Stimulated activated memory B cell treated with anti-CD40 and anti-IgM and Interleukin-4, amounts not matched to agents 10 μg/mL and 1 μg/mL and 100 μg/mL, for 72 hours (primary cell): ENCODE data around the gene NHLRC3.

Experiments
- ATAC-seq: fragments of 150-1000 bp; cut with Tn5 transposase; 2 replicates; pipeline ENCODE4 v1.10.0; 2021
- H3K27ac Mint-ChIP-seq: one replicate; pipeline ENCODE4 v1.8.0; 2022; ENCODE audit warnings: mild to moderate bottlenecking, mixed read lengths
- H3K27me3 Mint-ChIP-seq: one replicate; pipeline ENCODE4 v1.8.0; 2022; ENCODE audit warnings: mixed read lengths
- H3K36me3 Mint-ChIP-seq: one replicate; pipeline ENCODE4 v1.8.0; 2022; ENCODE audit warnings: mixed read lengths
- H3K4me1 Mint-ChIP-seq: one replicate; pipeline ENCODE4 v1.8.0; 2022; ENCODE audit warnings: mixed read lengths
- H3K4me3 Mint-ChIP-seq: one replicate; pipeline ENCODE4 v1.8.0; 2022; ENCODE audit warnings: mild to moderate bottlenecking, moderate library complexity, mixed read lengths
- H3K9me3 Mint-ChIP-seq: one replicate; pipeline ENCODE4 v1.8.0; 2022; ENCODE audit warnings: mixed read lengths

Gene NHLRC3

GRCh38 chr13:39035204-39035603 lies 3.1 kb upstream of the NHLRC3 start:
- peak overlapping the region; percentile 93 for H3K4me3 Mint-ChIP-seq
- no peaks in the 10 kb centered on the region for H3K9me3 Mint-ChIP-seq
- H3K4me1 Mint-ChIP-seq = peaks cover 49% of the 10 kb centered on the region
- H3K27ac Mint-ChIP-seq = no peak overlapping the region
- no peaks in the 10 kb centered on the region for H3K36me3 Mint-ChIP-seq
- no peaks in the 10 kb centered on the region for H3K27me3 Mint-ChIP-seq
- ATAC-seq = no peak

GRCh38 chr13:39035799-39036198 lies 2.5 kb upstream of the NHLRC3 start:
- no peaks in the 10 kb centered on the region for H3K27me3 Mint-ChIP-seq
- peaks cover 2% of the 10 kb centered on the region for H3K36me3 Mint-ChIP-seq
- no peak for ATAC-seq
- no peaks in the 10 kb centered on the region for H3K9me3 Mint-ChIP-seq
- peak overlapping the region; percentile 93 for H3K4me3 Mint-ChIP-seq
- H3K4me1 Mint-ChIP-seq = peaks cover 51% of the 10 kb centered on the region
- H3K27ac Mint-ChIP-seq = peak overlapping the region; percentile 99

GRCh38 chr13:39036212-39036611 lies 2.0 kb upstream of the NHLRC3 start:
- Mint-ChIP-seq H3K4me3 (peak overlapping the region; percentile 93), H3K36me3 (peaks cover 5% of the 10 kb centered on the region), H3K27me3 (no peaks in the 10 kb centered on the region), H3K27ac (peak overlapping the region; percentile 99), H3K9me3 (no peaks in the 10 kb centered on the region), H3K4me1 (peaks cover 55% of the 10 kb centered on the region)
- no peak for ATAC-seq

GRCh38 chr13:39037410-39037879 lies 811 bp upstream of the NHLRC3 start:
- peak overlapping the region; percentile 93 for H3K4me3 Mint-ChIP-seq
- H3K36me3 Mint-ChIP-seq = peaks cover 12% of the 10 kb centered on the region
- peak overlapping the region; percentile 99 for H3K27ac Mint-ChIP-seq
- H3K27me3 Mint-ChIP-seq = no peaks in the 10 kb centered on the region
- peak; percentile 18 for ATAC-seq
- peaks cover 45% of the 10 kb centered on the region for H3K4me1 Mint-ChIP-seq
- H3K9me3 Mint-ChIP-seq = no peaks in the 10 kb centered on the region

GRCh38 chr13:39038569-39039030 lies 344 bp downstream of the NHLRC3 start:
- Mint-ChIP-seq H3K9me3 (no peaks in the 10 kb centered on the region), H3K4me1 (peaks cover 45% of the 10 kb centered on the region), H3K4me3 (peak overlapping the region; percentile 93), H3K27me3 (no peaks in the 10 kb centered on the region), H3K36me3 (peaks cover 20% of the 10 kb centered on the region), H3K27ac (peak overlapping the region; percentile 99)
- peak; percentile 76 for ATAC-seq

GRCh38 chr13:39039041-39039440 lies 785 bp downstream of the NHLRC3 start:
- Mint-ChIP-seq H3K9me3 (no peaks in the 10 kb centered on the region), H3K36me3 (peaks cover 25% of the 10 kb centered on the region), H3K4me3 (peak overlapping the region; percentile 93), H3K4me1 (peaks cover 42% of the 10 kb centered on the region), H3K27ac (peak overlapping the region; percentile 99), H3K27me3 (no peaks in the 10 kb centered on the region)
- ATAC-seq = no peak

GRCh38 chr13:39040206-39040605 lies 1.9 kb downstream of the NHLRC3 start:
- H3K27me3 Mint-ChIP-seq = no peaks in the 10 kb centered on the region
- no peak overlapping the region for H3K27ac Mint-ChIP-seq
- peaks cover 35% of the 10 kb centered on the region for H3K36me3 Mint-ChIP-seq
- H3K9me3 Mint-ChIP-seq = no peaks in the 10 kb centered on the region
- no peak for ATAC-seq
- peaks cover 37% of the 10 kb centered on the region for H3K4me1 Mint-ChIP-seq
- H3K4me3 Mint-ChIP-seq = no peak overlapping the region

- no peaks in the 10 kb centered on the region for H3K9me3 Mint-ChIP-seq
- H3K4me3 Mint-ChIP-seq = no peak overlapping the region
- H3K4me1 Mint-ChIP-seq = peaks cover 11% of the 10 kb centered on the region
- ATAC-seq = no peak
- no peak overlapping the region for H3K27ac Mint-ChIP-seq
- H3K36me3 Mint-ChIP-seq = peaks cover 51% of the 10 kb centered on the region
- H3K27me3 Mint-ChIP-seq = no peaks in the 10 kb centered on the region
Measured at GRCh38 chr13:39044536-39044935, 6.3 kb downstream of the NHLRC3 start.

- ATAC-seq = no peak
- no peak overlapping the region for H3K27ac Mint-ChIP-seq
- peaks cover 38% of the 10 kb centered on the region for H3K36me3 Mint-ChIP-seq
- no peaks in the 10 kb centered on the region for H3K9me3 Mint-ChIP-seq
- H3K4me3 Mint-ChIP-seq = no peak overlapping the region
- H3K4me1 Mint-ChIP-seq = peaks cover 5% of the 10 kb centered on the region
- H3K27me3 Mint-ChIP-seq = no peaks in the 10 kb centered on the region
Measured at GRCh38 chr13:39047560-39047959, 9.3 kb downstream of the NHLRC3 start.

- Mint-ChIP-seq H3K9me3 (no peaks in the 10 kb centered on the region), H3K4me1 (peaks cover 5% of the 10 kb centered on the region), H3K4me3 (no peak overlapping the region), H3K36me3 (peaks cover 29% of the 10 kb centered on the region), H3K27ac (no peak overlapping the region), H3K27me3 (no peaks in the 10 kb centered on the region)
- no peak for ATAC-seq
Measured at GRCh38 chr13:39048806-39049205, 10.6 kb downstream of the NHLRC3 start.

- H3K4me3 Mint-ChIP-seq = no peak overlapping the region
- no peaks in the 10 kb centered on the region for H3K27me3 Mint-ChIP-seq
- H3K36me3 Mint-ChIP-seq = peaks cover 24% of the 10 kb centered on the region
Measured at GRCh38 chr13:39049274-39049673, 11.0 kb downstream of the NHLRC3 start.

GRCh38 chr13:39051157-39051556 lies 12.9 kb downstream of the NHLRC3 start:
- ATAC-seq = no peak
- H3K27ac Mint-ChIP-seq = no peak overlapping the region
- peaks cover 6% of the 10 kb centered on the region for H3K4me1 Mint-ChIP-seq
- H3K36me3 Mint-ChIP-seq = peaks cover 20% of the 10 kb centered on the region
- H3K9me3 Mint-ChIP-seq = peaks cover 4% of the 10 kb centered on the region
- no peaks in the 10 kb centered on the region for H3K27me3 Mint-ChIP-seq
- no peak overlapping the region for H3K4me3 Mint-ChIP-seq

More at GRCh38 chr13:39049274-39049673, 11.0 kb downstream of the NHLRC3 start:
- H3K27ac Mint-ChIP-seq = no peak overlapping the region
- ATAC-seq = no peak
- H3K9me3 Mint-ChIP-seq = no peaks in the 10 kb centered on the region
- H3K4me1 Mint-ChIP-seq = peaks cover 9% of the 10 kb centered on the region

- Mint-ChIP-seq H3K9me3 (peaks cover 4% of the 10 kb centered on the region), H3K27ac (no peak overlapping the region), H3K36me3 (peaks cover 34% of the 10 kb centered on the region), H3K4me1 (peaks cover 21% of the 10 kb centered on the region), H3K27me3 (no peaks in the 10 kb centered on the region), H3K4me3 (no peak overlapping the region)
- no peak for ATAC-seq
Measured at GRCh38 chr13:39052944-39053343, 14.7 kb downstream of the NHLRC3 start.

GRCh38 chr13:39054112-39054511 lies 15.9 kb downstream of the NHLRC3 start:
- ATAC-seq = no peak
- Mint-ChIP-seq H3K4me1 (peaks cover 33% of the 10 kb centered on the region), H3K27ac (no peak overlapping the region), H3K9me3 (peaks cover 4% of the 10 kb centered on the region), H3K4me3 (no peak overlapping the region), H3K27me3 (no peaks in the 10 kb centered on the region), H3K36me3 (peaks cover 35% of the 10 kb centered on the region)

GRCh38 chr13:39056018-39056417 lies 17.8 kb downstream of the NHLRC3 start:
- ATAC-seq = no peak

GRCh38 chr13:39058040-39058439 lies 19.8 kb downstream of the NHLRC3 start:
- Mint-ChIP-seq H3K27ac (no peak overlapping the region), H3K4me3 (no peak overlapping the region), H3K9me3 (peaks cover 7% of the 10 kb centered on the region), H3K27me3 (no peaks in the 10 kb centered on the region), H3K4me1 (peaks cover 48% of the 10 kb centered on the region), H3K36me3 (peaks cover 56% of the 10 kb centered on the region)
- ATAC-seq = no peak

More at GRCh38 chr13:39056018-39056417, 17.8 kb downstream of the NHLRC3 start:
- H3K27ac Mint-ChIP-seq = no peak overlapping the region
- no peaks in the 10 kb centered on the region for H3K27me3 Mint-ChIP-seq
- H3K4me1 Mint-ChIP-seq = peaks cover 48% of the 10 kb centered on the region
- no peak overlapping the region for H3K4me3 Mint-ChIP-seq
- peaks cover 7% of the 10 kb centered on the region for H3K9me3 Mint-ChIP-seq
- peaks cover 51% of the 10 kb centered on the region for H3K36me3 Mint-ChIP-seq
